A549 (cell line): ENCODE results near the gene MYADM. TPM values are rescaled to one million over a fixed set of nuclear protein-coding genes. Genes with fewer than 3 reads are reported as not detected.
A peak's percentile ranks its signal among the peaks of the same experiment; 100 is the strongest.

Source experiments
- ATAC-seq, 2 experiments: fragments of 200-7000 bp in 1 of 2; fragments of >200 bp in 1 of 2; cut with Nextera tagmentation in 1 of 2; cut with Tn5 transposase in 1 of 2; 3 replicates each; pipeline versions ENCODE4 v1.8.0 to v1.9.1; 2018 to 2020; ENCODE audit warnings: mild to moderate bottlenecking in 1 of 2, moderate library complexity in 1 of 2
- CTCF ChIA-PET: fragments of 300-600 bp; sonication (Branson Sonifier 250); formaldehyde crosslinking; extraction: SDS; loops from one replicate; lab custom pipeline; 2021; ENCODE audit warnings: antibody characterized with exemption, inconsistent platforms; lab: Yijun Ruan, JAX
- POLR2A ChIA-PET: fragments of 350-600 bp; formaldehyde crosslinking; extraction: SDS; loops from one replicate; lab custom pipeline; 2021; ENCODE audit warnings: antibody characterized with exemption, inconsistent platforms; lab: Yijun Ruan, JAX
- DNase-seq, 2 experiments: peaks; one replicate each; pipeline versions ENCODE4 v3.0.0 to v3.0.0-alpha.2; 2011 to 2016; ENCODE audit warnings: low read depth in 1 of 2, low spot score in 1 of 2
- FAIRE-seq: peaks from 2 replicates; lab custom pipeline; 2011; peaks lifted over from hg19 to GRCh38; lab: Jason Lieb, UNC
- H3K27ac ChIP-seq, 2 experiments: fragments of >200 bp; sonication (Bioruptor Twin); formaldehyde crosslinking; 3 replicates each; pipeline ENCODE4 v1.5.1; 2016 to 2017
- H3K4me1 ChIP-seq: fragments of >200 bp; sonication (Bioruptor Twin); formaldehyde crosslinking; 3 replicates; pipeline ENCODE4 v1.6.1; 2016
- H3K4me2 ChIP-seq: fragments of >200 bp; sonication (Bioruptor Twin); formaldehyde crosslinking; 3 replicates; pipeline ENCODE4 v1.6.1; 2016
- H3K4me3 ChIP-seq: fragments of >200 bp; sonication (Bioruptor Twin); formaldehyde crosslinking; 3 replicates; pipeline ENCODE4 v1.5.1; 2016
- H3K9me3 ChIP-seq: fragments of >200 bp; sonication (Bioruptor Twin); formaldehyde crosslinking; 3 replicates; pipeline ENCODE4 v1.6.1; 2016
- BHLHE40 ChIP-seq: IDR thresholded peaks from 2 replicates; pipeline ENCODE4 v1.6.1; 2012; ENCODE audit warnings: low read depth, low read length, inconsistent platforms
- EHF ChIP-seq: fragments of 250-450 bp; sonication (Bioruptor Pico); IDR thresholded peaks from 2 replicates; pipeline ENCODE4 v1.5.0; 2020; ENCODE audit warnings: mild to moderate bottlenecking
- EHMT2 ChIP-seq: fragments of 200-600 bp; sonication (generic); IDR thresholded peaks from 2 replicates; pipeline ENCODE4 v1.6.1; 2016; ENCODE audit warnings: antibody characterized with exemption, low read depth, mild to moderate bottlenecking, moderate library complexity
- ESRRA ChIP-seq: fragments of 150-350 bp; IDR thresholded peaks from 2 replicates; pipeline ENCODE4 v1.6.1; 2014; ENCODE audit warnings: mild to moderate bottlenecking, low read length, borderline replicate concordance
- GATA3 ChIP-seq: IDR thresholded peaks from 2 replicates; pipeline ENCODE4 v1.6.1; 2012; ENCODE audit warnings: borderline replicate concordance
- HDAC2 ChIP-seq: fragments of 200-600 bp; sonication (generic); IDR thresholded peaks from 2 replicates; pipeline ENCODE4 v1.6.1; 2016
- HEYL ChIP-seq: fragments of 250-450 bp; sonication (Bioruptor Pico); IDR thresholded peaks from 2 replicates; pipeline ENCODE4 v1.8.0; 2021; ENCODE audit warnings: mild to moderate bottlenecking, moderate library complexity
- HOXB13 ChIP-seq: fragments of 250-450 bp; sonication (Bioruptor Pico); IDR thresholded peaks from 2 replicates; pipeline ENCODE4 v1.5.0; 2020; ENCODE audit warnings: low read depth, mild to moderate bottlenecking, moderate library complexity
- HOXB5 ChIP-seq: fragments of 250-450 bp; sonication (Bioruptor Pico); IDR thresholded peaks from 2 replicates; pipeline ENCODE4 v1.5.0; 2020; ENCODE audit warnings: mild to moderate bottlenecking, moderate library complexity
- JUN ChIP-seq, 2 experiments: fragments of >200 bp; sonication (Bioruptor Twin); formaldehyde crosslinking; IDR thresholded peaks; 2 replicates in 1 of 2; 3 replicates in 1 of 2; pipeline ENCODE4 v1.6.1; 2016 to 2017
- JUNB ChIP-seq: fragments of >200 bp; sonication (Bioruptor Twin); formaldehyde crosslinking; IDR thresholded peaks from 2 replicates; pipeline ENCODE4 v1.6.1; 2016
- KDM5A ChIP-seq: fragments of 200-600 bp; sonication (generic); IDR thresholded peaks from 2 replicates; pipeline ENCODE4 v1.6.1; 2016; ENCODE audit warnings: antibody characterized with exemption, mild to moderate bottlenecking
- MAFK ChIP-seq: fragments of 450-650 bp; IDR thresholded peaks from 2 replicates; pipeline ENCODE4 v1.6.1; 2014; ENCODE audit not compliant: partially characterized antibody
- MAZ ChIP-seq: fragments of 150-350 bp; IDR thresholded peaks from 2 replicates; pipeline ENCODE4 v1.6.1; 2014; ENCODE audit warnings: antibody characterized with exemption, low read depth, low read length, borderline replicate concordance
- MYC ChIP-seq: IDR thresholded peaks from 2 replicates; pipeline ENCODE4 v1.6.1; 2012; ENCODE audit warnings: mild to moderate bottlenecking, inconsistent platforms, low read length, improper control_type of control experiment, borderline replicate concordance
- NFE2L2 ChIP-seq: fragments of 150-350 bp; conservative IDR thresholded peaks from 2 replicates; pipeline ENCODE4 v1.6.1; 2014; ENCODE audit warnings: low read length
- RAD21 ChIP-seq, 2 experiments: fragments of >200 bp in 1 of 2; sonication (Bioruptor Twin) in 1 of 2; formaldehyde crosslinking in 1 of 2; IDR thresholded peaks in 1 of 2; conservative IDR thresholded peaks in 1 of 2; 2 replicates in 1 of 2; 3 replicates in 1 of 2; pipeline ENCODE4 v1.6.1; 2012 to 2018; ENCODE audit warnings: inconsistent platforms in 1 of 2
- RARB ChIP-seq: fragments of 250-450 bp; sonication (Bioruptor Pico); IDR thresholded peaks from 2 replicates; pipeline ENCODE4 v1.8.0; 2021; ENCODE audit warnings: mild to moderate bottlenecking, moderate library complexity
- RCOR1 ChIP-seq: fragments of 150-350 bp; IDR thresholded peaks from 2 replicates; pipeline ENCODE4 v1.6.1; 2014; ENCODE audit warnings: antibody characterized with exemption, low read length, low read depth
- RNF2 ChIP-seq: fragments of 200-600 bp; sonication (generic); IDR thresholded peaks from 2 replicates; pipeline ENCODE4 v1.6.1; 2016; ENCODE audit warnings: low read depth, mild to moderate bottlenecking, antibody characterized with exemption, moderate library complexity, borderline replicate concordance
- SMC3 ChIP-seq: fragments of >200 bp; sonication (Bioruptor Twin); formaldehyde crosslinking; IDR thresholded peaks from 3 replicates; pipeline ENCODE4 v1.6.1; 2018; ENCODE audit warnings: inconsistent platforms
- ZNF302 ChIP-seq: fragments of 250-450 bp; sonication (Bioruptor Pico); IDR thresholded peaks from 2 replicates; pipeline ENCODE4 v1.9.0; 2021; ENCODE audit warnings: inconsistent platforms, mild to moderate bottlenecking, moderate library complexity
- WGBS: methylation state at CpG from one replicate; pipeline ENCODE4 v1.1.6; 2017; ENCODE audit errors: missing lambda C conversion rate; 5-methylcytosine and 5-hydroxymethylcytosine counted together
- polyA plus RNA-seq, 4 experiments: library from polyadenylated mRNA; depleted of rRNA in 3 of 4; stranded (reverse); fragments of >200 nt; fragmentation: RNase III in 1 of 4; extraction: RNeasy Plus Mini Kit Qiagen cat#74134 plus additional on column Dnase treatment in 1 of 4; gene quantifications; 2 replicates in 3 of 4; 3 replicates in 1 of 4; pipeline ENCODE4 v1.2.3, GENCODE V29; 2011 to 2017
- TF ChIP-seq, protein P1 (sequence below): fragments of >200 bp; sonication (Bioruptor Twin); formaldehyde crosslinking; IDR thresholded peaks from 3 replicates; pipeline ENCODE4 v1.5.1; 2016
- TF ChIP-seq, protein P2 (sequence below): fragments of 200-600 bp; sonication (generic); IDR thresholded peaks from 2 replicates; pipeline ENCODE4 v1.6.1; 2016; ENCODE audit warnings: antibody characterized with exemption, mild to moderate bottlenecking, moderate library complexity
- TF ChIP-seq, protein P3 (sequence below): fragments of >200 bp; sonication (Bioruptor Twin); formaldehyde crosslinking; IDR thresholded peaks from 2 replicates; pipeline ENCODE4 v1.6.1; 2016

Gene MYADM
- polyA plus RNA-seq, 2 of the 4 experiments (the other 2 are of a cell fraction) = 37.7 to 90.7 TPM

DNA sequence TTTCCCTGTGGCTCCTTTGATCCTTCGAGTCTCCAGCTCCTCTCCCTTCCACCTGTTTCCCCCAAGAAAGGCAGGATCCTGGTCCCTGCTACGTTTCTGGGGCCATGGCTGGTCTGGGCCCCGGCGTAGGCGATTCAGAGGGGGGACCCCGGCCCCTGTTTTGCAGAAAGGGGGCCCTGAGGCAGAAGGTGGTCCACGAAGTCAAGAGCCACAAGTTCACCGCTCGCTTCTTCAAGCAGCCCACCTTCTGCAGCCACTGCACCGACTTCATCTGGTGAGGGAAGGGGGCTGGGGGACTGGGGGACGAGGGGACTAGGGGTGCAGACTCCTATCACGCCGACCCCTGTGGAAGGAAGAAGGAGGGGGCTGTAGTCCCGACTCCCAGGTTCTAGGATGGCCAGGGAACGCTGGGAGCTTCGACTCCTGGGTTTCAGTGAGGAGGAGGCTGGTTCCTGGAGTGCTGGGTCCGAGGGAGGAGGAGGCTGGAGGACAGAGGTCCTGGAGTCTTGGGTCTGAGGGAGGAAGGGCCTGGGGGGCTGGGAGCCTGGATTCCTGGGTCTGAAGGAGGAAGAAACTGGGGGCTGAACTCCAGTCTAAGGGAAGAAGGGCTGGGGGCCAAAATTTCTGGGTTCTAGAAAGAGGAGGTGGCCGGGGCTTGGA, 14.8 kb downstream of the MYADM start:
- no peak for FAIRE-seq
- no peak for ATAC-seq
- H3K4me2 ChIP-seq = peak overlapping the region; percentile 77
- H3K4me1 ChIP-seq = peaks cover 21% of the 10 kb centered on the region
- H3K4me3 ChIP-seq = peak overlapping the region; percentile 51
- WGBS = 37% methylated on average over 18 of the region's 18 CpGs
- H3K9me3 ChIP-seq = no peaks in the 10 kb centered on the region
- POLR2A ChIA-PET = interaction anchor here (0.6 to 1.4 kb wide), 2 partner anchors 15 to 362 kb away, joined by 5 to 10 read pairs; partner anchors contain the start of gene MYADM
- TF ChIP-seq HOXB13 (CRISPR knock-in tag) = no peak
- TF ChIP-seq, protein P1, sequence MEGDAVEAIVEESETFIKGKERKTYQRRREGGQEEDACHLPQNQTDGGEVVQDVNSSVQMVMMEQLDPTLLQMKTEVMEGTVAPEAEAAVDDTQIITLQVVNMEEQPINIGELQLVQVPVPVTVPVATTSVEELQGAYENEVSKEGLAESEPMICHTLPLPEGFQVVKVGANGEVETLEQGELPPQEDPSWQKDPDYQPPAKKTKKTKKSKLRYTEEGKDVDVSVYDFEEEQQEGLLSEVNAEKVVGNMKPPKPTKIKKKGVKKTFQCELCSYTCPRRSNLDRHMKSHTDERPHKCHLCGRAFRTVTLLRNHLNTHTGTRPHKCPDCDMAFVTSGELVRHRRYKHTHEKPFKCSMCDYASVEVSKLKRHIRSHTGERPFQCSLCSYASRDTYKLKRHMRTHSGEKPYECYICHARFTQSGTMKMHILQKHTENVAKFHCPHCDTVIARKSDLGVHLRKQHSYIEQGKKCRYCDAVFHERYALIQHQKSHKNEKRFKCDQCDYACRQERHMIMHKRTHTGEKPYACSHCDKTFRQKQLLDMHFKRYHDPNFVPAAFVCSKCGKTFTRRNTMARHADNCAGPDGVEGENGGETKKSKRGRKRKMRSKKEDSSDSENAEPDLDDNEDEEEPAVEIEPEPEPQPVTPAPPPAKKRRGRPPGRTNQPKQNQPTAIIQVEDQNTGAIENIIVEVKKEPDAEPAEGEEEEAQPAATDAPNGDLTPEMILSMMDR = no peak
- TF ChIP-seq JUN (IDR thresholded peaks at IDR 0.05) = no peak
- no peak for TF ChIP-seq SMC3
- TF ChIP-seq HOXB5 (CRISPR knock-in tag) = no peak
- TF ChIP-seq HEYL (CRISPR knock-in tag) = no peak
- TF ChIP-seq ZNF302 (CRISPR knock-in tag) = no peak
- no peak for TF ChIP-seq MAZ
- no peak for TF ChIP-seq NFE2L2
- no peak for TF ChIP-seq ESRRA
- TF ChIP-seq, protein P2, sequence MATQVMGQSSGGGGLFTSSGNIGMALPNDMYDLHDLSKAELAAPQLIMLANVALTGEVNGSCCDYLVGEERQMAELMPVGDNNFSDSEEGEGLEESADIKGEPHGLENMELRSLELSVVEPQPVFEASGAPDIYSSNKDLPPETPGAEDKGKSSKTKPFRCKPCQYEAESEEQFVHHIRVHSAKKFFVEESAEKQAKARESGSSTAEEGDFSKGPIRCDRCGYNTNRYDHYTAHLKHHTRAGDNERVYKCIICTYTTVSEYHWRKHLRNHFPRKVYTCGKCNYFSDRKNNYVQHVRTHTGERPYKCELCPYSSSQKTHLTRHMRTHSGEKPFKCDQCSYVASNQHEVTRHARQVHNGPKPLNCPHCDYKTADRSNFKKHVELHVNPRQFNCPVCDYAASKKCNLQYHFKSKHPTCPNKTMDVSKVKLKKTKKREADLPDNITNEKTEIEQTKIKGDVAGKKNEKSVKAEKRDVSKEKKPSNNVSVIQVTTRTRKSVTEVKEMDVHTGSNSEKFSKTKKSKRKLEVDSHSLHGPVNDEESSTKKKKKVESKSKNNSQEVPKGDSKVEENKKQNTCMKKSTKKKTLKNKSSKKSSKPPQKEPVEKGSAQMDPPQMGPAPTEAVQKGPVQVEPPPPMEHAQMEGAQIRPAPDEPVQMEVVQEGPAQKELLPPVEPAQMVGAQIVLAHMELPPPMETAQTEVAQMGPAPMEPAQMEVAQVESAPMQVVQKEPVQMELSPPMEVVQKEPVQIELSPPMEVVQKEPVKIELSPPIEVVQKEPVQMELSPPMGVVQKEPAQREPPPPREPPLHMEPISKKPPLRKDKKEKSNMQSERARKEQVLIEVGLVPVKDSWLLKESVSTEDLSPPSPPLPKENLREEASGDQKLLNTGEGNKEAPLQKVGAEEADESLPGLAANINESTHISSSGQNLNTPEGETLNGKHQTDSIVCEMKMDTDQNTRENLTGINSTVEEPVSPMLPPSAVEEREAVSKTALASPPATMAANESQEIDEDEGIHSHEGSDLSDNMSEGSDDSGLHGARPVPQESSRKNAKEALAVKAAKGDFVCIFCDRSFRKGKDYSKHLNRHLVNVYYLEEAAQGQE = no peak
- no peak for TF ChIP-seq EHF (CRISPR knock-in tag)
- no peak for TF ChIP-seq KDM5A
- DNase-seq = no peak
- H3K27ac ChIP-seq = peak overlapping the region; percentile 64 to 78
- CTCF ChIA-PET = interaction anchor here (0.7 to 11.6 kb wide), 24 partner anchors 9 to 156 kb away, joined by 3 to 88 read pairs (median 8); partner anchors contain the start of gene MYADM

DNA sequence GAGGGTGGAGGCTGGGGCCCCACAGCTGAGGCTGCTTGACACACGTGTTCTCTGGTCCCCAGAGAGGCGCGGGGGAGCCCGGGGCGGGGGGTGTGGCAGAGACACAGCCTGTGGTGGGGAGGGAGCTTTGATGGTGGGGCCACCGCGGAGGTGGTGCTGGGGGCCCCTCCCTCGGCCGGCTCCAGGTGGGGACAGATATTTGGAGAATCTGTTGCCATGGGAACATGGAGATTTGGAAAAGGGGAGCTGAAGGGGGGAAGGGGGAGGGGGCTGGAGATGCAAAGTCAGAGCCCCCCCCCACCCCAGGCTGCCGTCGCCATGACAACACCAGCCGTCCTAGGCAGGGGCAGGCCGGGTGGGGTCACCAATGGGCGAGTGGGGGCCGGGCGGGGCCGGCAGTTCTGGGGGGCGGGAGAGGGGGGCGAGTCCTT, 15.6 kb downstream of the MYADM start:
- H3K4me1 ChIP-seq = peaks cover 21% of the 10 kb centered on the region
- no peak for ATAC-seq
- ChIA-PET CTCF (interaction anchor here (0.8 to 11.6 kb wide), 15 partner anchors 12 to 156 kb away, joined by 3 to 88 read pairs (median 9); partner anchors contain the start of gene MYADM), POLR2A (interaction anchor here (0.6 kb wide), 1 partner anchor 362 kb away, joined by 5 read pairs; no protein-coding TSS in a partner anchor)
- H3K27ac ChIP-seq = peak overlapping the region in 1 of 2 experiments; percentile 78; a peak in 3 of 6 replicates
- DNase-seq = no peak
- no peak overlapping the region for H3K4me3 ChIP-seq
- no peaks in the 10 kb centered on the region for H3K9me3 ChIP-seq
- TF ChIP-seq RAD21 (conservative IDR thresholded peaks at IDR 0.05 in 1 of 2, IDR thresholded peaks at IDR 0.05 in 1 of 2) (no peak), RCOR1 (no peak), MAZ (no peak), MYC (no peak), GATA3 (no peak), KDM5A (no peak), RNF2 (no peak), JUN (IDR thresholded peaks at IDR 0.05) (no peak), EHMT2 (no peak), BHLHE40 (no peak), MAFK (no peak), RARB (CRISPR knock-in tag) (no peak), HEYL (CRISPR knock-in tag) (no peak), JUNB (no peak), HDAC2 (no peak)
- TF ChIP-seq, protein P3, sequence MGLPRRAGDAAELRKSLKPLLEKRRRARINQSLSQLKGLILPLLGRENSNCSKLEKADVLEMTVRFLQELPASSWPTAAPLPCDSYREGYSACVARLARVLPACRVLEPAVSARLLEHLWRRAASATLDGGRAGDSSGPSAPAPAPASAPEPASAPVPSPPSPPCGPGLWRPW = no peak
- TF ChIP-seq, all 56 proteins: peak for 0
- no peak for FAIRE-seq
- WGBS = 61% methylated on average over 7 of the region's 19 CpGs
- peak overlapping the region; percentile 77; the same call in 2 of the 3 replicates for H3K4me2 ChIP-seq
